ENCODE measurements around the gene TIGD1. TPM values are rescaled to one million over a fixed set of nuclear protein-coding genes. Genes with fewer than 3 reads are reported as not detected.
A peak's percentile ranks its signal among the peaks of the same experiment; 100 is the strongest.
"Not testable (repeated sequence)": the region's sequence is repeated elsewhere in the genome, so short reads cannot be mapped to it uniquely, and the experiment has no call there.

TIGD1 gene
- total and polyA plus RNA-seq, 7 donors = 2.3 to 6.8 (median 4.1) TPM

GRCh38 chr2:232535761-232536530 is 14.4 kb downstream of the TIGD1 start:
- TF ChIP-seq CTCF (IDR thresholded peaks at IDR 0.05) = no peak
- DNase-seq (peak in 1 of 2 donors; percentile 13), ATAC-seq (no peak)

GRCh38 chr2:232534940-232535651 is 15.3 kb downstream of the TIGD1 start:
- intact Hi-C loops (cut with DNase I) = no loop called here
- no peak overlapping the region for H3K4me3 ChIP-seq
- ATAC-seq (no peak), DNase-seq (peak in 1 of 2 donors; percentile 49)
- no peaks in the 10 kb centered on the region for H3K27me3 ChIP-seq (ENCODE audit: insufficient read depth in 3 of 3, low read length in 2 of 3)
- TF ChIP-seq CTCF (IDR thresholded peaks at IDR 0.05) = no peak
- H3K27ac ChIP-seq = no peak overlapping the region
- peaks cover 0 to 59% of the 10 kb centered on the region in 2 donors for H3K36me3 ChIP-seq (ENCODE audit: insufficient read depth in 1 of 2, low read depth in 1 of 2)
- WGBS, 3 donors = 76 to 82% (median 81%) methylated on average over 14 of the region's 14 CpGs
- H3K4me1 ChIP-seq = peaks cover 16% of the 10 kb centered on the region
- no peaks in the 10 kb centered on the region for H3K9me3 ChIP-seq

More at GRCh38 chr2:232535761-232536530, 14.4 kb downstream of the TIGD1 start:
- H3K4me1 ChIP-seq = peaks cover 16% of the 10 kb centered on the region
- no peaks in the 10 kb centered on the region for H3K27me3 ChIP-seq (ENCODE audit: insufficient read depth in 3 of 3, low read length in 2 of 3)
- intact Hi-C loops (cut with DNase I) = no loop called here
- no peak overlapping the region for H3K27ac ChIP-seq
- no peaks in the 10 kb centered on the region for H3K9me3 ChIP-seq
- H3K4me3 ChIP-seq = no peak overlapping the region
- WGBS, 3 donors = 80 to 88% (median 83%) methylated on average over 5 of the region's 5 CpGs
- peaks cover 0 to 51% of the 10 kb centered on the region in 2 donors for H3K36me3 ChIP-seq (ENCODE audit: insufficient read depth in 1 of 2, low read depth in 1 of 2)

GRCh38 chr2:232533944-232534710 is 16.2 kb downstream of the TIGD1 start:
- Histone ChIP-seq H3K27ac (no peak overlapping the region), H3K4me1 (peaks cover 14% of the 10 kb centered on the region), H3K4me3 (no peak overlapping the region), H3K27me3 (ENCODE audit: insufficient read depth in 3 of 3, low read length in 2 of 3) (no peaks in the 10 kb centered on the region), H3K9me3 (no peaks in the 10 kb centered on the region), H3K36me3 (ENCODE audit: insufficient read depth in 1 of 2, low read depth in 1 of 2) (peaks cover 0 to 64% of the 10 kb centered on the region in 2 donors)
- no peak for ATAC-seq
- DNase-seq = peak in 1 of 2 donors; percentile 40
- 59 to 68% (median 61%) methylated on average over 12 to 13 of the region's 13 CpGs for WGBS, 3 donors
- TF ChIP-seq CTCF (IDR thresholded peaks at IDR 0.05) = no peak
- intact Hi-C loops (cut with DNase I) = no loop called here

GRCh38 chr2:232532821-232533220 is 17.5 kb downstream of the TIGD1 start:
- H3K9me3 ChIP-seq; H3K27ac ChIP-seq; H3K27me3 ChIP-seq (ENCODE audit: insufficient read depth in 3 of 3, low read length in 2 of 3); DNase-seq; intact Hi-C loops (cut with DNase I); ATAC-seq; H3K4me3 ChIP-seq: not testable (repeated sequence)
- peaks cover 22% of the 10 kb centered on the region for H3K4me1 ChIP-seq
- 90 to 93% (median 91%) methylated on average over 7 of the region's 7 CpGs for whole genome bisulfite sequencing, 3 donors
- H3K36me3 ChIP-seq (ENCODE audit: insufficient read depth in 1 of 2, low read depth in 1 of 2) = peaks cover 0 to 65% of the 10 kb centered on the region in 2 donors
